ENCODE results near the gene BARX1.

- TF ChIP-seq CTCF (IDR thresholded peaks at IDR 0.05) (no peak), POLR2A (IDR thresholded peaks at IDR 0.05) (no peak)
These were observed 51.1 kb downstream of the BARX1 start for GRCh38 chr9:93903886-93904648.

All from ovary (tissue), 3 donors.